Stimulated activated naive CD4-positive, alpha-beta T cell treated with Interleukin-2 at 50 U/mL for 16 hours (primary cell): ENCODE results near the gene RCVRN.

Experiments used
- DNase-seq: peaks from one replicate; lab custom pipeline; 2025; lab: John Stamatoyannopoulos, UW

RCVRN gene

DNA sequence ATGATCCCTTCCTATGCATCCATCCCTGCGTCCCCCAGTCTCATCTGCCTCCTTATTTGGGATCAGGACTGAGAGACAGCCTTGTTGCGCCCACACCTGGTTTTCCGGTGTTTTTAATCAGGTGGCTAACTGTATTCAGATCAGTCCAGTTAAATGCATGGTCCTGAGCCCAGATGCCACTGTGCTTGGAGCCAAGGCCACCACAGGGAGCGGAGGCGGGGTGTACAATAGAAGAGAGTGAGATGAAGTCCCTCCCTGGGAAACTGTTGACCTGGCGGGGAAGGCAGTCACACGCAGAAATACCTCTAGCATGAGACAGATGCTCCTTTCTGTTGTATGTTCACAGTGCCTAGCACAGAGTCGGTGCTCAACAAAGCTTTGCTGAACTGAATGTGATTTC lies 6.3 kb downstream of the RCVRN start:
- no peak for DNase-seq

DNA sequence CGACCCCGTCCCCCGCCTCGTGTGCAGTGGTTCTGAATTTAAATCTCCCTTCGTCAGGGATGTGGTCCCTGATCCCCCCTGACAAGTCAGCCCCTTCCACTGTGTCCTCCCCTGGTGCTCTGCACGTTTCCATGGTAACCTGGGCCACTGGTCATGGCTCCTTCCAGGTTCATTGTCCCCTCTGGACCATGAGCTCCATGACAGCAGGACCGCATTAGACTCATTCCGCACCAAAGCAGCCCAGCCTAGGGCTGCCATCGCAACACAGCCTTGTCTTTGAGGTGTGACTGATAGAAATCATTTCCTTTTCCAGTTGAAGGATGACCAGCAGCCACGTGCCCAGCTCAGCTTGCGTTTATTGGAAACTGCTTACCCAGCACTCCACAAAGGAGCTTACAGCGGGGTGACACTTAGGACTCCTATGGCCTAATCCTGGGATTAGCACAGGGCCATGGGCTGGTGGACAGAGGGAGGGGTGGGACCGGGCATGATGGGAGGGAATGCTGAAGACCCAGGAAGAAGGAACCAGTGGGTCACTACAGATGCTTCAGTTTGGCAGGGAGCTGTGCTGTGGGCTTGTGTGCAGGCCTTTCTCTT lies 7.6 kb downstream of the RCVRN start:
- no peak for DNase-seq

DNA sequence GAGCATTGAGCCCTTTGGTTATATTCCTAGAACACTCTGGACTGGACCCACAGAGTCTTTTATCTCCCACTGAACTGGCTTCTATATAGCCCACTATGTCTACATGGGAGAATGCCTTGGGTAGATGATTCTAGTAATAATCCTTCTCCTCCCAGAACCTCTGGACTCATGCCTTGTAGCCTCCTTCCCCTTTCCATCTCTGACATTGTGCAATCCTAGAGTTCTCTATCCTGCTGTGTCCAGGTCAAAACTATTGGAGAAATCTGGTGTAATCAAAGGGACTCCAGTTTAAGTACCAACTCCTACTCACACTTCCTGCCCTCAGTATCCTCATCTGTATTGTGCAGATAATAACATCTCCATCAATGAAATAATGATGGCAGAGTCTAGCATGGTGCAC lies 9.1 kb downstream of the RCVRN start:
- DNase-seq, result no peak

DNA sequence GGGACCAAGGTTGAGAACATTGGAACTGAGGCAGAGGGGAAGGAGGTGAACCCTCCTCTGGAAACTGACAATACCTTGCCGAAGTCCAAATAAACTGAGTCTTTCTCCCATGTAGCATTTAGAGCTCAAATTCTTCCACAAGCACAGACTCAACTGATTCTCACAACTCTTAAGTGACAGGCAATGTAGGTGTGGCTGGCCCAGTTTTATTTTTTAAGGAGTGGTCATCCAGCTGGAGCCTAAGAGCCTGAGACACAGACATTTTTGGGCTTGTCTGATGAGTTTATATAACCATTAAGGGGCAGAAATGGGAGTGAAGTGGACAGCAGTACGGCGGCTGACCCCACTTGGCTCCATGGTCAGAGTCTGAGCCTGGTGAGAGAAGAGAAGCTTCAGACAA lies 10.8 kb downstream of the RCVRN start:
- no peak for DNase-seq

DNA sequence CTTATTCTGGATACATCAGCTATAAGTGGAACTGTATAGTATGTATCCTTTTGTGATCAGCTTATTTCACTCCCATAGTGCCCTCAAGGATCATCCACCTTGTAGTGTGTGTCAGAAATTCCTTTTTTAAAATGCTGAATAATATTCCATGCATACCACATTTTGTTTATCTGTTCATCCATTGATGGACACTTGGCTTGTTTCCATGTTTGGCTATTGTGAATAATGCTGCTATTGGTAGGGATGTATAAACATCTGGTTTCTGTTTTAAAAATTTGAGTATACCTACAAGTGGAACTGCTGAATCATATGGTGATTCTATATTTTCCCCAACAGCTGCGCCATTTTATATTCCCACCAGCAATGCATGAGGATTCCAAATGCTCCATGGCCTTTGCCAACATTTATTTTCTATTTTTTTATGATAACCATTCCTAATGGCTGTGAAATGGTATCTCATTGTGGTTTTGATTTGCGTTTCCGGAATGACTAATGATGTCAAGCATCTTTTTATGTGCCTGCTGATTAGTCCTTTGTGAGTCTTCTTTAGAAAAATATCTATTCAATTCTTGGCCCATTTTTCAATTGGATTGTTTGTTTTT lies 11.6 kb downstream of the RCVRN start:
- DNase-seq, result no peak

DNA sequence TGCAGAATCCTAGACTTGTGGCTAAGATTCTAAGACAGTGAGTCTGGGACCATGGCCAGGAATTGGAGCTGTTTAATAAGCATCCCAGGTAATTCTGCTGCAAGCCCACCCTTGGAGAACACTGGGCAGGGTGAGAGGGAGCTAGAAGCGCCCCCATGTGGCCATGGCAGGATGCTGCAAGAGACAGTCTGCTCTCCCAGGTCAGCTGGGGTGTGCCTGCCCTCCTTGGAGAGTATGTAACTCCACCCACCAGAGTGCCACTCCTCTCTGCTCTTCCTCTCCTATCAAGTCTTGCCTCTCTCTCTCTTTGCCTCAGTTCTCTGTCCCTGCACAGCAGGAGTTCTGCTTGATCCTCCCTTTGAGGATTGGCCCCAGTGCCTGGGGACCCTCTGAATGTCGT lies 14.9 kb downstream of the RCVRN start:
- no peak for DNase-seq

DNA sequence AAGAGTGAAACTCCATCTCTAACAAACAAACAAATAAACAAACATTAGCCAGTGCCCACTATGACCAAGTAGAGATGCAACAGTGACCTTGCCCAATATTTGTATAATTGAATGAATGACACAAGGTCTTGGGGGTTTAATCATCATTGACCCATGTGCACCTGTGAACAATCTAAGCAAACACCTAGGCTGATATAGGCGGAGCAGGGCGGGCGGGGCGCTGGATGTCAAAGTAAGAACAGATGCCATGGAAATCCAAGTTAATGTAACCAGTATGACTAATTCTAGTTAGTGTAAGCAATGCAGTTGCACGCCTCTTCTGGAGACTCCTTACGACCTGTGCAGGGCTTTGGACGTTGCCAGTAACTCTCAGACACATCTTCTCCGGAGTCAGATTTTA lies 17.6 kb downstream of the RCVRN start:
- DNase-seq, result no peak

DNA sequence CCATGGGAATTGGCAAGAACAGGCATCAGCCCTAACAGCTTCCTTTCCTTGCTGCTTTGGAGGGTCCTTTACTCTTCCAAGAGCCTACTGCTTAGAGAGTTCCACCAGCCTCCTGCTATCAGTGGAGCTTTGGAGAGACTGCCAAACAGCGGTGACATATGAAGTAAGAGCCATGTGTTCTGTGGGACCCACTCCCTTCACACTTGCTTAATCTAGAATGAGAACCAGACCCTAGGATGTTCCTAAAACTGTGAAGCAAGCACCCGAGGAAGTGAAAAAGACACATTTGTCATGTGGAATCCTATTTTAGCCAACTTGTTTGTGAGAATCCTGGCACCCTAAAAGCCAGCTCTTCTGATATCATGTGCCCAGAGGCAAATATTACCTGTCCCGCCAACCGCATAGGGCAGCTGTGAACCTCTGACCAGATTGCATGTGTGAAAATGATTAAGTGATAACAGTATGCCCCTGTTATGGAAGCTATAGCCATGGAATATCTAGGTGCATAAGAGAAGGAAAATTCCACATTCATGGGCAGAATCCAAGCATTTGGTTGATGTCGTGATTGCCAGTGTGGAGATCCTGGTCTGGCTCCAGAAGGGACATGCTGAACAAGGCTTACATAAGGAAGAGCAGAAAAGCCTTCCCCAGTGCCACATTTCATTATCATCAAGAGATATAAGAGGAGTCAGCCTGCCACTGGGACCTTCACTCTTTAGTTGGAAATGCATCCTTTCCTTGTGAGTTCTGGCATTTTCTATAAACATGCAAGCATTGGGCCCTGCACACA lies 18.7 kb downstream of the RCVRN start:
- no peak for DNase-seq

DNA sequence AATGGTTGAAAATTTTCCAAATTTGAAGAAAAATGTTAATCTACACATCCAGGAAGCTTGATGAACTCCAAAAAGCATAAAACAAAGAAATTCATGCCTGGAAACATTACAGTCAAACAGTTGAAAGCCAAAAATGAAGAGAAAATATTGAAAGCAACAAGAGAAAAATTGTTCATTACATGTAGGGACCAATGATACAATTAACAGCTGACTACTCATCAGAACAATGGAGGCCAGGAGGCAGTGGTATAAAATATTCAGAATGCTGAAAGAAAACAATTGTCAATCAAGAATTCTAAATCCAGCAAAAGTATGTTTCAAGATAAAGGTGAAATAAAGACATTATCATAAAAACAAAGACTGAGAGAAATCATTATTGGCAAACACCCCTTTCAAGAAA lies 21.6 kb downstream of the RCVRN start:
- DNase-seq, result no peak

DNA sequence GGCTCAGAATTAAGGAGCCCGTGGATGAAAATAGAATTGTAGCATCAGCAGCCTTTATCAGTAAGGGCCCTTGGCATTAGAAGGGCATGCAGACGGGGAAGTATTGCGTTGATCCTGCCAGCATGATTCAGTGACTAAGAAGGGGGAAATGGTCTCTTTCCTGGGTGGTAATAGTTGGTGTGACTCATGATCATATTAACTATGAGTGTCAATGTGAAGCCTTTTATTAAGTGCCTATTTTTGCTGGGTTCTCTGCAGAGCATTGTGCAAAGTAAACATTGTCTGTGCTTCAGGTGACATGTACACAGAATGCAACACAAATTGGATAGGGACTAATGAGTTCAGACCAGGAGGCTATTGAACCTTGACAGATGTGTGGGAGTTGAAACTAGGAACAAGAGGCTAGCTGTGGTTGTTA lies 24.5 kb downstream of the RCVRN start:
- DNase-seq, result no peak

DNA sequence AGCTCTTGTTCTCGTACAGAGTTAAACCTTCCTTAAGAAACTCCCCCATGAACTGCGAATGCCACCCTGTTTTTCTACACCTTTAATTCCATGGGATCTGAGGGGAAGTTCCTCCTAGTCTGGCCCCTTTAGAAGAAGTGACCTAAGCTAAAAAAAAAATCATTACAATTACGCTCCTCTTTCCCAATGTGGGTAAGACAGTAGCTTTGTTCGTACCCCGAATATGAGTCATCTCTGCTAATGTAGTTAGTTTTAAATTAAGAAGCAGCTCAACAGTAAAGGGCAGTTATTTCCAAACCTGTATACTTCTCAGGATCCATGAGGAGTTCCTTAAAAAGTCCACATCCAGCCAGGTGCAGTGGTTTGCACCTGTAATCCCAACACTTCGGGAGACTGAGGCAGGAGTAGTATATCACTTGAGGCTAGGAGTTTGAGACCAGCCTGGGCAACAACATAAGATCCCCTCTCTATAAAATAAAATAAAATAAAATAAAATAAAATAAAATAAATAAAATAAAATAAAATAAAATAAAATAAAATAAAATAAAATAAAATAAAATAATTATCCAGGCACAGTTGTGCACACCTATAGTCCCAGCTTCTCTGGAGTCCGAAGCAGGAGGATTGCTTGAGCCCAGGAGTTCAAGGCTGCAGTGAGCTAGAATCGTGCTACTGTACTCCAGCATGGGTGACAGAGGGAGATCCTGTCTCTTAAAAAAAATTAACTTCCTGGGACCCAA lies 26.1 kb downstream of the RCVRN start:
- no peak for DNase-seq

DNA sequence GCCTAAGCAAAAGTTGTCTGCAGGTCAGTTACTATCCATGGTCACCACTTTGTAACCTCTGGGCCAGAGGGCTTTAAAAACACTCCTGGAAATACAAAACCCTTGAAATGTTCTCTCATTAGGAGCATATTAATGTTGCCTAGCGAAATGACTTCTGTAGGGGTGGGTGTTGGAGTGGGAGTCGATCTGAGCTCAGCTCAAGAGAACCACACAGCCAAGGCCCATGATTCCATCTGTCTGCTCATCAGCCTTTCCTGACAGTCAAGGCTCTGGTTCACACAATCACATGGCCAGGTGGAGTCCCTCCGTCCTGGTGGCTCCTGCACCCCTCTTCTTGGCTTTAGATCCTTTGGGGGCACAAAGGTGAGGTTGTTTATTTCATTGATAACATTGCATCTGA lies 26.7 kb downstream of the RCVRN start:
- no peak for DNase-seq

DNA sequence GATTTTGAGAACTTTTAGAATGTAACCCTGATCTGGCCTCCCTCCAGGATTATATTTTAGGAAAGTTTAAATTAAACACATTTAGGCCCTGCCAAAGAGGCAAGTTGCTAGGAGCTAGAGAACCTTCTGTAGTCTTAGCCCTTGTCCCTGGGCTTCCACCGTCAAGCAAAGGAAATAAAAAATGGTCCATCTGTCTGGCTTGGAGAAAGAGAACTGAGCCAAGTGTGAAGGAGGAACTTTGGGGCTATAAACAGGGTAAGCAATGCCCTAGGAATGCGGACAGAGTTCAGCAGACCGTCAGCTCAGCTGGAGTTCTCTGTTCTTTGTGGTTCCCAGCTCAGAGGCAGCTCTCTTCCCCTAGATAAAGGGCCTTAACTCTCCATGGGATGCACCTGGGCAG lies 29.6 kb downstream of the RCVRN start:
- DNase-seq, result no peak

DNA sequence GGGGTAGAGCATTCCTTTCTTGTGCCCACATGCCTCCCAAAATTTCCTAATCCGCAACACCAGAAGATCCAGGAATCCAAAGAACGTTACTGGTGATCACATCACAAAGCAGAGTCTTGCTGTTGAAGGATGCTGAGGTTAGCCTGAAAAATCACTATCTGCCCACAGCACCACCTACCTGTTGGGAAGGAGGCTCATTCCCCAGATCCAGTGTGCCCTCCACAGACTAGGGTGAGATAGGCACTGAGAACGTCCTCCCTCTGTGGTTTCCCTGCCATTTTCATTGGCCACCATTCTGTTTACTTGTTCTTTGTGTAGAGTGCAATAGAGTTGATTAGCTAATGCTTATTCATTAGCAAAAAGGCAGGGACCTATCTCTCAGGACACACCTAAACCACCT lies 30.3 kb downstream of the RCVRN start:
- no peak for DNase-seq

DNA sequence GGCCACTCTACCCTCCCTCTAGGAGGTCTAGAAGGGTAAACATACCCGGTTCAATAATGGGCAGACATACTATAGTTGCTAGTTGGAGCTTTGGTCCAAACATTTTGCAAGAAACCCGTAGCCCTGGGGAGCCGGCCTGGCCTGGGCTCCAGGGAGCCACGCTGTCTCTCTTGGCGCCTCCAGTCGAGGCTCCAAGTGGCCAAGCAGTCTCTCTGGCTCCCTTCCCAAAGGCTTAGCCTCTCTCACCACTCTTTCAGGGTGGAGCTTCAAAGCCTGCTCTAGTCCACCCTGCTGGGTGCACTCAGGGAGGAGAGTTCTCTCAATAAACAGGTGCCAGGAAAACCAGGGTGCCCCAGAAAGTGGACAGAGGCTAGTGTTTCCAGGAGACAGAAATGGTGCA lies 32.2 kb downstream of the RCVRN start:
- no peak for DNase-seq

DNA sequence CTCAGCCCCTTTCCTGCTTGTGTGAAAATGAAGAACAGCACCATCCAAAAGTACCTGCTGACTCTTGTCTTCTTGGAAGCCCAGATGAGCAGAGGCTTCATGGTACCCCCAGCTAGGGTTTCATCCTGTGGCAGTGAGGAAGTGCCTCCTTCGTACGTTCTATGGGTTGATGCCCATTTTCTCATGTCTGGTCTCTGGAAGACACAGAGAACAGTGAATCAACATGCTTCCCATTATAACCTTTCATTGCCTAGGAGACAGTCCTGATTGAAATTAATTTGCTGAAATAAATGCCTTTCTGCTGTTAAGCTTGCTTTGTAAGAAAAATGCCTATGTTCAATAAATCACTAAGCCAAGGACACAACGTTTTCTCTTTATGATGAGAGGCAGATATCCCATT lies 36.5 kb downstream of the RCVRN start:
- no peak for DNase-seq

DNA sequence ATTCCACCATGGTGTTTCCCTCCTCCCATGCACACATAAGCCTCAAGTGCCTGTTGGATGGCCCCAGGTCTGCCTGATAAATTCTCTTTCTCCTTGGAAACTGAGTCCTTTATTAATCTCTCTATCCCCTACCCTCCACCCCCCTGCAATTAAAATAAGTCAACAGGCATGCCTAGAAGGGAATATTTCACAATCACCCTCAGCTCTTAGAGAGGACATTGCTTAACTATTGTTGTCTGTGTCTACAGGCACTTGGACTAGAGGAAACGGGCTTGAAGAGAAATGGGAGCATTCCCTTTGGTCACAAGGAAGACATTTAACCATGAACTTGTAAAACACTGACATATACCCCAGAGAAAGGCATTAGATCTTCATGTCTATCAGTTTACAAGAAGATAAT lies 39.5 kb downstream of the RCVRN start:
- DNase-seq, result no peak

DNA sequence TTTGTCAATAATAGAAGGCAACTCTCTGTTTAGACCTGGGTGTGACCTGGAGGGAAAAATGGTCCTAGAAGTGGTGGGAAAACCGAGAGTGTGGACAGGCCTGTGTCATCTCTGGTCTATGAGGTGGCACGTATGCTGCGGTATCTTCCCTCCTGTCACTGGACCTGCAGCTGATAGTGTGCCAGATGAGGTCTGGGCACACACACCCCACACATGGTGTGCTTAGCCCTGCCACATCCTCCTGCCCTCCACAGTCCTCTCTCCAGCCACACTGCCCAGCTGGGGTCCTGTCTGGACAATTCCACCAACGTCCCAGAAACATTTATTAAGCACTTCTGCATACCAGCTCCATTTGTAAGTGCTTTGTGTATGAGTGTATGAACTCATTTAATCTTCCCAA lies 42.1 kb downstream of the RCVRN start:
- no peak for DNase-seq

DNA sequence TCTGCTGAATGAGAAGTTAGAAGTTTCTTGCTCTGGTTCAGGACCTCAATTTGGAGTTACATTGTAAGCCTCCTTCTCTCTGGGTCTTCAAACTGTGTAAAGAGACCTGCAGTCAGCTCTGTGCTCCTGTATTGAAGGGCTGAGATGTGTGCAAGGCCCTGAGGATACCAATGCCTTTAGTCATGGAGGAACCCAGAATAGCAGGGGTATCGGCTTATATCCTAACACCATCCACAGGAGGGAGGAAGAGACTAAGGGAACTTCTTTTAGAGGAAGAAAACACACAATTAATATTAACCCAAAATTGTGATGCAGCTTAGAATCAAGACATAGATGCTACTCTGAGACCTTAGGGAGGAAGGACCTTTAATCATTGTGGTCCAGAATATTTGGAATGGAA lies 42.9 kb downstream of the RCVRN start:
- DNase-seq, result no peak

DNA sequence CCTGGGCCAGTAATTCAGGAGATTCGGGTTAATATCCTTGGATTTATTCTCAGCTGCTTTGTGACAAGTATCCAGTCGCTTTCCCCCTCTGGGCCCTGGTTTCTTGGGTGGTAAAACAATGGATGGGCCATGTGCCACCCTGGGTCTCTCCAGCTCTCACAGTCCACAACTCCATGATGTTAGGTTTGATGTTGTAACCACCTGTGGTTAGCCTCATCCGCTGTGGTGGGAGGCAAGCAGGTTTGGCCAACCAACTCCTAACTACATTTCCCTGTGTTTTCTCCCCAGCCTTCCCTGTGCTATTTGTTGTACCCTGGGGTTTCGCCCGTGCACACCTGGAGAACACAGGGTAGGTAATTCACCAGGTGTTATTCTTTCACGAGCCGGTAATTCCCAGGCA lies 44.2 kb downstream of the RCVRN start:
- no peak for DNase-seq

DNA sequence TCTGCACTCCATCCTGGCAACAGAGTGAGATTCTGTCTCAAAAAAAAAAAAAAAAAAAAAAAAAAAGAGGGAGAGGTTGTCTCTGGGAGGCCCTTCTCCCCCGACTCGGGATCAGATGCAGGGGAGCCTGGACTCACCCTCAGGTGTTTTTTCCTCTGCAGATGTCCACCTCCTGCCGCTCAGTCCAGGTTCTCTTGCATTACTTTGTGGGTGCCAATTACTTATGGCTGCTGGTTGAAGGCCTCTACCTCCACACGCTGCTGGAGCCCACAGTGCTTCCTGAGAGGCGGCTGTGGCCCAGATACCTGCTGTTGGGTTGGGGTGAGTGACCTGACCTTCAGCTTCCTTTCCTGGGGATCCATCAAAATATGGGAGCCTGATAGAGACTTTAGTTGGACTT lies 45.3 kb downstream of the RCVRN start:
- DNase-seq, result no peak

DNA sequence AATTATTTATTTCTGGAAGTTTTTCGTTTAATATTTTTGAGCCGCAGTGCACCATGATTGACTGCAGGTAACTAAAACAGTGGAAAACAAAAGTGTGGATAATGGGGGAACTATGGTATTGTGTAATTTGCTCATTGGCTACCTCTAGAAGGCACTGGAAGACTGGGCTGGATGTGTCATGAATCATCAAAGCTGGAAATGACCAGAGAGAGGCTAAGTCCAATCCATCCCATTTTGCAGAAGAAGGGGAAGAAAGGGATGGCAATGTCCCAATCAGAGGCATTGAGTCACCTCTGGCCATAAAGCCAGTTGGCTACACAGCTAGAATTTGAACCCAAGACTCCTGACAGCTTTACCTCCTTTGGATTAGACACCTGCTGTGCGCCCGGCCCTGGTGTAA lies 50.0 kb downstream of the RCVRN start:
- DNase-seq, result no peak

DNA sequence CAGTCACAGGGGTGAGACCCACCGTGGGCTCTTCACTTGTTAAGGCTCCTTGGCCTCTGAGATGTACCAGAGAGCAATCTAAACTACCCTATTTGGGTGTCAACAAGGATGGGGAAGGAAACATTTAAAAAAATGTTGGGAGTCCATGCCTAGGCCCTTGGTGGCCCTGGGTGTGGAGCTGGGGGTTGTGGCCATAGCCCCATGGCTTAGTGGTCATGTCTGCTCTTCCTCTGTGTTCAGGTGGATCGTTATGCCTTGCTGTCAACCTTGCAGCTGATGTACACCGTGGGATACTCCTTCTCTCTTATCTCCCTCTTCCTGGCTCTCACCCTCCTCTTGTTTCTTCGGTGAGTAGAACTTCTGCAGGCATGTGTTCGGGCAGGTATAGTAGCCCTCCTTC lies 50.8 kb downstream of the RCVRN start:
- DNase-seq, result no peak
